Measurements from ENCODE around the gene NR3C2. TPM values are rescaled to one million over a fixed set of nuclear protein-coding genes. Genes with fewer than 3 reads are reported as not detected.

The NR3C2 gene
- total RNA-seq, 2 experiments from 2014 or later: 2.0 to 5.2 TPM

GRCh38 chr4:148093065-148093464 lies 349.1 kb downstream of the NR3C2 start:
- no peak overlapping the region for H2AFZ ChIP-seq (ENCODE audit: low read length)

GRCh38 chr4:148092316-148093014 lies 349.7 kb downstream of the NR3C2 start:
- H3K27ac ChIP-seq (ENCODE audit: low read depth, low read length, poor library complexity, severe bottlenecking): no peak overlapping the region
- CTCF ChIA-PET (ENCODE audit: unreplicated experiment): no interaction called here
- no peak for DNase-seq (ENCODE audit: low spot score)
- no peak overlapping the region for H3K4me3 ChIP-seq (ENCODE audit: low read depth, low read length, poor library complexity, severe bottlenecking)
- no peak overlapping the region for H2AFZ ChIP-seq (ENCODE audit: low read length)
- H3K9me3 ChIP-seq (ENCODE audit: low read length): no peaks in the 10 kb centered on the region
- POLR2A ChIA-PET: no interaction called here
- no peaks in the 10 kb centered on the region for H4K20me1 ChIP-seq (ENCODE audit: insufficient read depth, low read length)
- no peaks in the 10 kb centered on the region for H3K36me3 ChIP-seq (ENCODE audit: insufficient read depth, low read length)
- no TSS peak for BruUV-seq (replicated peaks)
- TF ChIP-seq, protein P1, sequence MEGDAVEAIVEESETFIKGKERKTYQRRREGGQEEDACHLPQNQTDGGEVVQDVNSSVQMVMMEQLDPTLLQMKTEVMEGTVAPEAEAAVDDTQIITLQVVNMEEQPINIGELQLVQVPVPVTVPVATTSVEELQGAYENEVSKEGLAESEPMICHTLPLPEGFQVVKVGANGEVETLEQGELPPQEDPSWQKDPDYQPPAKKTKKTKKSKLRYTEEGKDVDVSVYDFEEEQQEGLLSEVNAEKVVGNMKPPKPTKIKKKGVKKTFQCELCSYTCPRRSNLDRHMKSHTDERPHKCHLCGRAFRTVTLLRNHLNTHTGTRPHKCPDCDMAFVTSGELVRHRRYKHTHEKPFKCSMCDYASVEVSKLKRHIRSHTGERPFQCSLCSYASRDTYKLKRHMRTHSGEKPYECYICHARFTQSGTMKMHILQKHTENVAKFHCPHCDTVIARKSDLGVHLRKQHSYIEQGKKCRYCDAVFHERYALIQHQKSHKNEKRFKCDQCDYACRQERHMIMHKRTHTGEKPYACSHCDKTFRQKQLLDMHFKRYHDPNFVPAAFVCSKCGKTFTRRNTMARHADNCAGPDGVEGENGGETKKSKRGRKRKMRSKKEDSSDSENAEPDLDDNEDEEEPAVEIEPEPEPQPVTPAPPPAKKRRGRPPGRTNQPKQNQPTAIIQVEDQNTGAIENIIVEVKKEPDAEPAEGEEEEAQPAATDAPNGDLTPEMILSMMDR (conservative IDR thresholded peaks at IDR 0.05; ENCODE audit: low read length): no peak
- TF ChIP-seq EZH2phosphoT487 (IDR thresholded peaks at IDR 0.05; ENCODE audit: borderline replicate concordance, low read depth, low read length): no peak
- H3K4me1 ChIP-seq (ENCODE audit: insufficient read depth, low read length, poor library complexity, severe bottlenecking): no peaks in the 10 kb centered on the region
- H3K9me2 ChIP-seq (ENCODE audit: insufficient read depth, low read length): no peaks in the 10 kb centered on the region
- no peaks in the 10 kb centered on the region for H3K79me2 ChIP-seq (ENCODE audit: insufficient read depth, low read depth, low read length)
- intact Hi-C loops (cut with micrococcal nuclease; ENCODE audit: unreplicated experiment): no loop called here
- no peak overlapping the region for H3K4me2 ChIP-seq (ENCODE audit: low read length)

More at GRCh38 chr4:148093065-148093464, 349.1 kb downstream of the NR3C2 start:
- intact Hi-C loops (cut with micrococcal nuclease; ENCODE audit: unreplicated experiment): no loop called here
- no TSS peak for BruUV-seq (replicated peaks)
- POLR2A ChIA-PET: no interaction called here
- Histone ChIP-seq H3K27ac (ENCODE audit: low read depth, low read length, poor library complexity, severe bottlenecking) (no peak overlapping the region), H3K36me3 (ENCODE audit: insufficient read depth, low read length) (no peaks in the 10 kb centered on the region), H3K4me2 (ENCODE audit: low read length) (no peak overlapping the region), H4K20me1 (ENCODE audit: insufficient read depth, low read length) (no peaks in the 10 kb centered on the region), H3K4me3 (ENCODE audit: low read depth, low read length, poor library complexity, severe bottlenecking) (no peak overlapping the region), H3K9me3 (ENCODE audit: low read length) (no peaks in the 10 kb centered on the region), H3K79me2 (ENCODE audit: insufficient read depth, low read depth, low read length) (no peaks in the 10 kb centered on the region), H3K9me2 (ENCODE audit: insufficient read depth, low read length) (no peaks in the 10 kb centered on the region), H3K4me1 (ENCODE audit: insufficient read depth, low read length, poor library complexity, severe bottlenecking) (no peaks in the 10 kb centered on the region)
- TF ChIP-seq, protein P1 (conservative IDR thresholded peaks at IDR 0.05; ENCODE audit: low read length): no peak
- no peak for TF ChIP-seq EZH2phosphoT487 (IDR thresholded peaks at IDR 0.05; ENCODE audit: borderline replicate concordance, low read depth, low read length)
- CTCF ChIA-PET (ENCODE audit: unreplicated experiment): no interaction called here
- DNase-seq (ENCODE audit: low spot score): no peak

DNA sequence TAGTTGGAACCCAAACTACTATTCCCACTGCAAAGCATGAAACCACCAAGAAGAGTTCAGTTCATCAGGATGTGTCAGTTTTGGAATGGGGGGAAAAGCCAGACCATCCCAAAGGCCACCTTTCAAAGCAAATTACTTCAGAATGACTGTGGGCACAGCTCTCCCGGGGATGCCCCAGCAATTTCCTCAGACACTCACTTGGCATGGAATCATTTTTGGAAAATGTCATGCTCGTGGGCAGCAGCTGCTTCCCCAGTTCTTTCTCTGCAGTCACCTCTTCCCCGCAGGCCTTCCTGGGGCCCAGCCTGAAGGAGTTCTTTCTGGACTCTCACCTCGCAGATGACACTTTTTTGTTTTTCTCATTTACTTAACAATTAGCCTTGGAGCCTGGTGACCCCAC lies 350.3 kb downstream of the NR3C2 start:
- intact Hi-C loops (cut with micrococcal nuclease; ENCODE audit: unreplicated experiment): no loop called here
- BruUV-seq (replicated peaks): no TSS peak

More for the DNA sequence above, 350.3 kb downstream of the NR3C2 start:
- H3K36me3 ChIP-seq (ENCODE audit: insufficient read depth, low read length): no peaks in the 10 kb centered on the region
- H3K9me3 ChIP-seq (ENCODE audit: low read length): no peaks in the 10 kb centered on the region
- H3K9me2 ChIP-seq (ENCODE audit: insufficient read depth, low read length): no peaks in the 10 kb centered on the region
- no peak for TF ChIP-seq EZH2phosphoT487 (IDR thresholded peaks at IDR 0.05; ENCODE audit: borderline replicate concordance, low read depth, low read length)
- TF ChIP-seq, protein P1 (conservative IDR thresholded peaks at IDR 0.05; ENCODE audit: low read length): no peak
- H3K79me2 ChIP-seq (ENCODE audit: insufficient read depth, low read depth, low read length): no peaks in the 10 kb centered on the region
- H3K4me1 ChIP-seq (ENCODE audit: insufficient read depth, low read length, poor library complexity, severe bottlenecking): no peaks in the 10 kb centered on the region
- DNase-seq (ENCODE audit: low spot score): no peak
- H3K4me3 ChIP-seq (ENCODE audit: low read depth, low read length, poor library complexity, severe bottlenecking): no peak overlapping the region
- POLR2A ChIA-PET: no interaction called here
- no peak overlapping the region for H3K4me2 ChIP-seq (ENCODE audit: low read length)
- H2AFZ ChIP-seq (ENCODE audit: low read length): no peak overlapping the region
- no peaks in the 10 kb centered on the region for H4K20me1 ChIP-seq (ENCODE audit: insufficient read depth, low read length)
- H3K27ac ChIP-seq (ENCODE audit: low read depth, low read length, poor library complexity, severe bottlenecking): no peak overlapping the region
- CTCF ChIA-PET (ENCODE audit: unreplicated experiment): no interaction called here

All from OCI-LY7 (cell line).